ENCODE results near the gene SFMBT1.

Gene SFMBT1

DNA sequence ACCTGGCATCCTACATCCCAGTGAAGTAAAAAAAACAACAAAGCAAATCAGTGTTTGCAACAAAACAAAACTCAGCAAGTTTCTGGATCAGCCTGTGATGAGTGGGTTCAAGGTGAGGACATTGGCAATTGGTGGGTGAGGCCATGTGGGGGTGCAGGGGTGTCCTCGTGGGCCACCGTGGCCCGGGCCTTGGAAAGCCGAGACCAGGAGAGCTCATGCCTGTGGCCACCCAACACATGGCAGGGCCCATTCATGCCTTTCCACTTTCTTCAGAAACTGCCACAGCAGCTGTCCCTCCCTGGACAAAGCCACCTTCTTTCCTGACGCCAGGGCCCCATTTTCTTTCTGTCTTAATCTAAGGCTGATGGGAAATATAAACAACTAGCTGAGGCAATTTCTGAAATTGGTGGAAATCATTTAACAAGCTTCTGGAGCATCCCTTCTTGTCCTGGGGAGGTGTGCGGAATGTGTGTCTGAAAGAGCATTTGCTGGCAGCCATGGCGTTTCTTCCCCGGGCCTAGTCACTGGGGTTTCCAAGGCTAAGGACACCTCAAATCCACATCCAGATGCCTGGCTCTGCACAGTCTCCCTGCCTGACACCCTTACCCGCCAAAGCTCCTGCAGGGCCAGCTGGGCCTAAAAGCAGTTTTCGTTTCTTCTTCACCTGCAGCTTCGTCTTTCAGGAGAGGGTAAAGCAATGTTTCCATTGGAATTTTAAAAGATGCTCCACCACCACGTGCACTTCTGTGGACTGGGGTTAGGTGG is 34.1 kb upstream of the SFMBT1 start:
- no peak overlapping the region for H3K4me3 ChIP-seq (ENCODE audit: control insufficient read depth, low read depth, low read length)
- TF ChIP-seq, protein P1, sequence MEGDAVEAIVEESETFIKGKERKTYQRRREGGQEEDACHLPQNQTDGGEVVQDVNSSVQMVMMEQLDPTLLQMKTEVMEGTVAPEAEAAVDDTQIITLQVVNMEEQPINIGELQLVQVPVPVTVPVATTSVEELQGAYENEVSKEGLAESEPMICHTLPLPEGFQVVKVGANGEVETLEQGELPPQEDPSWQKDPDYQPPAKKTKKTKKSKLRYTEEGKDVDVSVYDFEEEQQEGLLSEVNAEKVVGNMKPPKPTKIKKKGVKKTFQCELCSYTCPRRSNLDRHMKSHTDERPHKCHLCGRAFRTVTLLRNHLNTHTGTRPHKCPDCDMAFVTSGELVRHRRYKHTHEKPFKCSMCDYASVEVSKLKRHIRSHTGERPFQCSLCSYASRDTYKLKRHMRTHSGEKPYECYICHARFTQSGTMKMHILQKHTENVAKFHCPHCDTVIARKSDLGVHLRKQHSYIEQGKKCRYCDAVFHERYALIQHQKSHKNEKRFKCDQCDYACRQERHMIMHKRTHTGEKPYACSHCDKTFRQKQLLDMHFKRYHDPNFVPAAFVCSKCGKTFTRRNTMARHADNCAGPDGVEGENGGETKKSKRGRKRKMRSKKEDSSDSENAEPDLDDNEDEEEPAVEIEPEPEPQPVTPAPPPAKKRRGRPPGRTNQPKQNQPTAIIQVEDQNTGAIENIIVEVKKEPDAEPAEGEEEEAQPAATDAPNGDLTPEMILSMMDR (conservative IDR thresholded peaks at IDR 0.05; ENCODE audit: control insufficient read depth, insufficient read depth, low read depth, low read length): no peak
- DNase-seq (ENCODE audit: low read depth): no peak

DNA sequence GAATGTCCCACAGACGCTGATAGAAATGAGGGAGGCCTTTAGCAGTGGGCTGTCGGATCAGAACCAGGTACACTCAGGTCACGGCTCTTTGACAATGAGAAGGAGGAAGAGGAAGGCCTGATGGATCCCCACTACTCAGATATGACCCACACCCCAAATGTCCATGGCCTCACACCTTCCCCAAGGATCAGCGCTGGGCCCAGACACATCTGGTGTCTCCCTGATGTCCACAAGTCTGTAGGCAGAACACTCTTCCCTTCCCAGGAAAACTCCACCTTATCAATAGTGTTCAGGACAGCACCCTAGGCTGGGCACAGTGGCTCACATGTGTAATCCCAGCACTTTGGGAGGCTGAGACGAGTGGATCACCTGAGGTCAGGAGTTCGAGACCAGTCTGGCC is 33.3 kb upstream of the SFMBT1 start:
- no peak for DNase-seq (ENCODE audit: low read depth)
- no peak overlapping the region for H3K4me3 ChIP-seq (ENCODE audit: control insufficient read depth, low read depth, low read length)
- TF ChIP-seq, protein P1 (conservative IDR thresholded peaks at IDR 0.05; ENCODE audit: control insufficient read depth, insufficient read depth, low read depth, low read length): no peak

DNA sequence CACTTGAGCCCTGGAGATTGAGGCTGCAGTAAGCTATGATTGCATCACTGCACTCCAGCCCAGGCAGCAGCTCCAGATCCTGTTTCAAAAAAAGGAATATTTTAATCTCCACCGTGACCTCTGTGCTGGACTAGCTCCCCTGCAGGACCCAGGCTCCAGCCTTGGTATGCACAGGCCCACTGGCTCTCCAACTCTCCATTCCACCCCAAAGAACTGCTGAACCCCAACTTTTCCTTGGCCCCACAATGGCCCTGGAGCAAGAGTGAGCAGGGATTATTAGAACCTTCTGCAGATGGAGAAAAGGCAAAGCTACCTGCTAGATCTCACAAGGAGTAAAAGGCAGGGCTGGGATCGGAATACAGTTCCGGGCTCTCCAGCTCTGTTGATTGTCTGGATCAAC is 32.8 kb upstream of the SFMBT1 start:
- TF ChIP-seq, protein P1 (conservative IDR thresholded peaks at IDR 0.05; ENCODE audit: control insufficient read depth, insufficient read depth, low read depth, low read length): no peak
- no peak overlapping the region for H3K4me3 ChIP-seq (ENCODE audit: control insufficient read depth, low read depth, low read length)
- no peak for DNase-seq (ENCODE audit: low read depth)

DNA sequence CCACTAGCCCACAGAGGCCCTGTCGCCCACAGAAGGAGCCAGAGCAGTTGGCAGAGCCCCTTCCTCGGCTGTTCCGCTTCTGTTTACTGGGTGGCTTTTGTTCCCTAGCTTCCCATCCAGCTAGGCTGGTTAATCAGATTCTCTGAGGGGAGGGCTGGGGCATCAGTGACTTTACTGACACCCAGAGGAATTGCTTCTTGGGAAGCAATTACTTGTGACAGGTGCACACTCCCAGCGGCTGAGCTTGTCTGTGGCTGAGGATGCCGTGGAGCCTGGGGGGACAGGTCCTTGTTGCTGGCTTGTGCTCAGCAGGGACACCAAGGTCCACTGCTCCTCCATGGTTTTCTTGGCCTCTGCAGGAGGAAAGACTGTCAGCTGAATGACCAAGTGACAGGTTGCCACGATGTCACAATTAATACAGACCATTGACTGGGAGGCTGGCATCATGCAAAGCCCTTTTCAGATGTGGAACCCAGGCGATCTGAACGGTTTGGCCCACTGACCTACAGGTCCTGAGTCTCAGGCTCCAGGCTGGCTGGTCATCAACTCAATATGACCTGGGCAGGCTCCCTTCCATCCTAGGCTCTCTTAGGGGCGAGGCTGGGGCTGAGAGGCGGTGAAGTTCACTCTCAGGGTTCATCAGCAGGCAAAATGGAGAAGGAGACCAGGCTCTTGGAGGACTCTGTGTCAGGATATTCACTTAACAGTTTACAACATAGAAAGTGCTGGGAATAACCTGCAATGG is 31.8 kb upstream of the SFMBT1 start:
- DNase-seq (ENCODE audit: low read depth): no peak
- H3K4me3 ChIP-seq (ENCODE audit: control insufficient read depth, low read depth, low read length): no peak overlapping the region
- TF ChIP-seq, protein P1 (conservative IDR thresholded peaks at IDR 0.05; ENCODE audit: control insufficient read depth, insufficient read depth, low read depth, low read length): no peak

DNA sequence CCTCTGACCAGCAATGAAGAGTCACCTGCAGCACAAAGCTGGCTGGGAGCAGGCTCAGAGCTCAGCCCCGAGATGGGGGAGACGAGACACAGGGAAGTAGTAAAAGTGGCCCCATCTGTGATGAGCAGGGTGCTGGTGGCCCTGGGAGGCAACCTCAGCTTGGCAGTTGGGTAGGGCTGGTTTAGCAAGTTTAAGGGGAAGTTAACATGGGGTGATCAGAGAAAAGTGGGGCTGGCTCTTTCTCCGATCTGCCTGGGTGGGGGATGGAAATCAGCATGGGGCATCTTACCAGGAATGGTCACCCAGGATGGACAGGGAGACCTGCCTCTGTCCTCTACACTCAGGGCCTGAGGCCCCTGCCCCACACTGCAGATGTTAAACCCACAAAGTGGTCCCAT is 29.9 kb upstream of the SFMBT1 start:
- no peak for DNase-seq (ENCODE audit: low read depth)
- no peak overlapping the region for H3K4me3 ChIP-seq (ENCODE audit: control insufficient read depth, low read depth, low read length)

DNA sequence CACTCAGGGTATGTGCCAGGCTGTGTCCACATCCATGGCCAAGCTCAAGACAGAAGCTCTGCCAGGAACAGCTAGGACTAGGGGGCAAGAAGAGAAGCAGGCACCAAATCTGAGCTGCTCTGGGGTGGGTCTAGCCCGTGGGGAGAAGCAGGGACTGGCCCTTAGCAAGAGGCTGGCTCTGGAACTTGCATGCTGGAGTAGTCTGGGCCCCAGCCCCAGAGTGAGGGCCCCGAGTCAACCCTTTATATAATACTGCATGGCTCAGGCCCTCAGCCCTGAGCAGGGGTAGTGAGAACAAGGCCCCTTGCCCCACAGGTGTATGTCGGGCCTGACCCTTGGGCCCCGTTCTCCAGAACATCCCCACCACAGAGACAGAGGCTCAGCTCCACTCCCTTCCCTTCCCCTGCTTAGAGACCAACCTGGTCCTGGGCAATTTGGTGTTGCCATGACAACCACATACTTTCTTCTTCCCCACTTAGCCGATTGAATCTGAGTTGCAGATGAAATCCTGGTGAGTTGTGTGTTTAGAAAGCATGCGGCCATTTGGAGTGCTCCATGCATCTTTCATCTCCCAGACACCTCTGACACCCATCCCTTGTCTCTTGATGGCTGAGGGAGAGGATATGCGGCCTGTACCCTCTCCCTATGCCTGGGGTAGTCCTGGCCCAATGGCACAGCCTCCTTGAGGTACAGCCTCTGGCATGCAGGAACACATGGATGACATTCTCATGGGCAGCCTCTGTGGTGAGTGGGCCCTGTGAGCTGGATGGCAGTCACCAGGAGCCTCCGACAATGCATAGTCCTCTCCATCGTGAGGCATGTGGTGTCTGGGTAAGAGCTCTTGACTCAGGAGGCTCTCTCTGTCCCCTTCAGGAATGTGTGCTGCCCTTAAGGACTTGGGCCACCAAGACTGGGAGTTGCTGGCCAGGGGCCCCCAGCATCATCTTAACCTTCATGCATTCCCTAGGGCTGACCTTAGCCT is 29.2 kb upstream of the SFMBT1 start:
- DNase-seq (ENCODE audit: low read depth): no peak
- H3K4me3 ChIP-seq (ENCODE audit: control insufficient read depth, low read depth, low read length): no peak overlapping the region
- TF ChIP-seq, protein P1 (conservative IDR thresholded peaks at IDR 0.05; ENCODE audit: control insufficient read depth, insufficient read depth, low read depth, low read length): no peak

More for the DNA sequence above, 29.9 kb upstream of the SFMBT1 start:
- TF ChIP-seq, protein P1 (conservative IDR thresholded peaks at IDR 0.05; ENCODE audit: control insufficient read depth, insufficient read depth, low read depth, low read length): no peak
